Measurements from ENCODE around the gene F10.

DNA sequence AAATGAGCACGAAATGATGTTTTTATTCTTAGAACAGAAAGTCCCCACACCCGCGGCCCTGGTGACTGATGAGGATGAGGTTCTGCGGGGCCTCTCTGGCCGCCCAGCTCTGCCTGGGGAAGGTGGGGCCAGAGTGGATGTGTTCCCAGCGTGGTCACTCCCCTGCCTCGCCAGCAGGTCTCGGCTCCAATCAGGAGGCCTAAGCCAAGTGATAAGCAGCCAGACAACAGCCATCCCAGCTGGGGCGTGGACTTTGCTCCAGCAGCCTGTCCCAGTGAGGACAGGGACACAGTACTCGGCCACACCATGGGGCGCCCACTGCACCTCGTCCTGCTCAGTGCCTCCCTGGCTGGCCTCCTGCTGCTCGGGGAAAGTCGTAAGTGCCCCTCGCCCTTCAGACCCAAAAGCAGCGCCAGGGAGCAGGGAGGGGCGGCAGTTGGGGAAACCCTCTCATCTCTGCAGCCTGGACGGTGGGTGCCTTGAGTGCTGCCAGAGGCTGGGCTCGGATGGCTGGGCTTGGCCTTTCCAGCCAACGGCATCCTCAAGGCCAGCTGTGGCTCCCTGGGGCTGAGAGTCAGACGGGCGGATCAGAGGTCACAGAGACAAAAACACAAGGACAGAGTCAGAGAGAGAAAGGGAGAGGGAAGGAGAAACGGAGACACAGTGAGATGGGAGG lies at the start of gene F10:
- TF ChIP-seq POLR2A (IDR thresholded peaks at IDR 0.05) = peak in 1 of 4 donors; percentile 28
- TF ChIP-seq, protein P1, sequence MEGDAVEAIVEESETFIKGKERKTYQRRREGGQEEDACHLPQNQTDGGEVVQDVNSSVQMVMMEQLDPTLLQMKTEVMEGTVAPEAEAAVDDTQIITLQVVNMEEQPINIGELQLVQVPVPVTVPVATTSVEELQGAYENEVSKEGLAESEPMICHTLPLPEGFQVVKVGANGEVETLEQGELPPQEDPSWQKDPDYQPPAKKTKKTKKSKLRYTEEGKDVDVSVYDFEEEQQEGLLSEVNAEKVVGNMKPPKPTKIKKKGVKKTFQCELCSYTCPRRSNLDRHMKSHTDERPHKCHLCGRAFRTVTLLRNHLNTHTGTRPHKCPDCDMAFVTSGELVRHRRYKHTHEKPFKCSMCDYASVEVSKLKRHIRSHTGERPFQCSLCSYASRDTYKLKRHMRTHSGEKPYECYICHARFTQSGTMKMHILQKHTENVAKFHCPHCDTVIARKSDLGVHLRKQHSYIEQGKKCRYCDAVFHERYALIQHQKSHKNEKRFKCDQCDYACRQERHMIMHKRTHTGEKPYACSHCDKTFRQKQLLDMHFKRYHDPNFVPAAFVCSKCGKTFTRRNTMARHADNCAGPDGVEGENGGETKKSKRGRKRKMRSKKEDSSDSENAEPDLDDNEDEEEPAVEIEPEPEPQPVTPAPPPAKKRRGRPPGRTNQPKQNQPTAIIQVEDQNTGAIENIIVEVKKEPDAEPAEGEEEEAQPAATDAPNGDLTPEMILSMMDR (IDR thresholded peaks at IDR 0.05) = no peak
